Measurements from ENCODE around the gene CHRNG.

DNA sequence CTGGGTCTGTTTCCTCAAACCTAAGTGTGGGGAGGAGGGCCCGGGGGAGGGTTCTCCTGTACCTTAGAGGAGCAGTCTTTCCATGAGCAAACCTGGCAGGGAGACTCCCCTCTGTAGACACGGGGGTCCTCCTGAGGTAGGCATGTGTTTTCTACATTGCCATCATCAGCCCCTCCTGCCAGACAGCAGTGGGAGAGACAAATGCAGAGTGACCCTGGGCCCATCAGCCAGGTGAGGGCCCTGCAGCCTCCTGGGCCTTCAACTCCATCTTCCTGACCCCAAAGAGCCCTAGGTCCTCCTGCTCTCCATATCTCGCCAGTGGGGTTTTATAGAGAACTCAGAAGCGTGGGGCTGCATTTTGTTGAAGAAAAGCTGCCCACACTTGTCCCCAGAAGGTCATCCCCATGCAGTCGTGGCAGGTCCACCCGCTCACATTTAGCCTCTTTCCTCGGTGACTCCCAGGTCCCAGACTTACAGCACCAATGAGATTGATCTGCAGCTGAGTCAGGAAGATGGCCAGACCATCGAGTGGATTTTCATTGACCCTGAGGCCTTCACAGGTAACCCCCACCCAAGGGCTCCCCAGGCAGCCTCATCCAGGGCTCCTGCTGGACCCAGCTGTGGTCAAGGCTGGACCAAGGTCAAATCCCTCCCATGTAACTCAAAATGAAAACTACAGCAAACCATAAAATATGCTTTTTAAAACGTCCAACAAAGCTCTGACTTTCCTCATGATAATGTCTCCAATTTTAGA, 2.6 kb downstream of the CHRNG start:
- TF ChIP-seq, protein P1, sequence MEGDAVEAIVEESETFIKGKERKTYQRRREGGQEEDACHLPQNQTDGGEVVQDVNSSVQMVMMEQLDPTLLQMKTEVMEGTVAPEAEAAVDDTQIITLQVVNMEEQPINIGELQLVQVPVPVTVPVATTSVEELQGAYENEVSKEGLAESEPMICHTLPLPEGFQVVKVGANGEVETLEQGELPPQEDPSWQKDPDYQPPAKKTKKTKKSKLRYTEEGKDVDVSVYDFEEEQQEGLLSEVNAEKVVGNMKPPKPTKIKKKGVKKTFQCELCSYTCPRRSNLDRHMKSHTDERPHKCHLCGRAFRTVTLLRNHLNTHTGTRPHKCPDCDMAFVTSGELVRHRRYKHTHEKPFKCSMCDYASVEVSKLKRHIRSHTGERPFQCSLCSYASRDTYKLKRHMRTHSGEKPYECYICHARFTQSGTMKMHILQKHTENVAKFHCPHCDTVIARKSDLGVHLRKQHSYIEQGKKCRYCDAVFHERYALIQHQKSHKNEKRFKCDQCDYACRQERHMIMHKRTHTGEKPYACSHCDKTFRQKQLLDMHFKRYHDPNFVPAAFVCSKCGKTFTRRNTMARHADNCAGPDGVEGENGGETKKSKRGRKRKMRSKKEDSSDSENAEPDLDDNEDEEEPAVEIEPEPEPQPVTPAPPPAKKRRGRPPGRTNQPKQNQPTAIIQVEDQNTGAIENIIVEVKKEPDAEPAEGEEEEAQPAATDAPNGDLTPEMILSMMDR (IDR thresholded peaks at IDR 0.05; ENCODE audit: insufficient read depth, low read length, poor library complexity, severe bottlenecking) = no peak
- TF ChIP-seq EZH2phosphoT487 (conservative IDR thresholded peaks at IDR 0.05; ENCODE audit: low read length) = no peak

Data from SU-DHL-6 (cell line).